ENCODE measurements around the gene KCNH8.

- TF ChIP-seq CTCF (conservative IDR thresholded peaks at IDR 0.05; ENCODE audit: low read length) (no peak), EZH2phosphoT487 (IDR thresholded peaks at IDR 0.05; ENCODE audit: borderline replicate concordance, low read depth, low read length) (no peak)
These were observed 115.3 kb downstream of the KCNH8 start for GRCh38 chr3:19263606-19264005.

Data from OCI-LY7 (cell line).